Astrocyte (in vitro differentiated cells and primary cell): Measurements from ENCODE around the gene ENOX2.

ENCODE experiments used
- CTCF ChIP-seq: IDR thresholded peaks from 2 replicates; pipeline ENCODE4 v1.5.1; 2011; ENCODE audit warnings: low read depth, mild to moderate bottlenecking, inconsistent platforms, low read length, moderate library complexity; ENCODE audit not compliant: insufficient read depth
- EZH2 ChIP-seq: IDR thresholded peaks from 2 replicates; pipeline ENCODE4 v1.6.1; 2012; ENCODE audit warnings: mild to moderate bottlenecking, low read length, inconsistent platforms; ENCODE audit not compliant: insufficient read depth

- no peak for TF ChIP-seq CTCF
- TF ChIP-seq EZH2, result no peak
Measured at GRCh38 chrX:130876226-130876625, 26.8 kb downstream of the ENOX2 start.
